Kidney (tissue), 14 donors: Measurements from ENCODE around the gene EZR. TPM values are rescaled to one million over a fixed set of nuclear protein-coding genes. Genes with fewer than 3 reads are reported as not detected.

ENCODE experiments used
- DNase-seq, 5 donors: peaks; one replicate each; pipeline ENCODE4 v3.0.0-alpha.2; 2013 to 2020
- FAIRE-seq: peaks from 2 replicates; lab custom pipeline; 2012; peaks lifted over from hg19 to GRCh38; lab: Jason Lieb, UNC
- H3K27ac ChIP-seq, 2 donors: one replicate each; pipeline ENCODE4 v1.7.0; 2013; ENCODE audit warnings: low read depth in 2 of 2, low read length in 2 of 2, inconsistent platforms in 1 of 2
- H3K27me3 ChIP-seq: one replicate; pipeline ENCODE4 v1.7.1; 2013; ENCODE audit warnings: low read length, inconsistent platforms; ENCODE audit not compliant: control insufficient read depth, insufficient read depth
- H3K36me3 ChIP-seq, 3 donors: one replicate each; pipeline versions ENCODE4 v1.7.0 to v1.7.1; 2013; ENCODE audit warnings: low read length in 3 of 3, control low read depth in 1 of 3, inconsistent platforms in 1 of 3; ENCODE audit not compliant: insufficient read depth in 3 of 3, control insufficient read depth in 2 of 3
- H3K4me1 ChIP-seq, 3 donors: one replicate each; pipeline versions ENCODE4 v1.7.0 to v1.7.1; 2013; ENCODE audit warnings: low read length in 3 of 3, inconsistent platforms in 1 of 3, low read depth in 1 of 3; ENCODE audit not compliant: control insufficient read depth in 2 of 3, insufficient read depth in 2 of 3
- H3K4me3 ChIP-seq, 3 donors: one replicate each; pipeline versions ENCODE4 v1.7.0 to v1.8.1; 2013; ENCODE audit warnings: low read length in 3 of 3, control low read depth in 1 of 3, inconsistent platforms in 1 of 3
- H3K9ac ChIP-seq, 3 donors: one replicate each; pipeline versions ENCODE4 v1.7.0 to v1.7.1; 2013; ENCODE audit warnings: low read length in 3 of 3, control low read depth in 1 of 3, inconsistent platforms in 1 of 3
- H3K9me3 ChIP-seq, 3 donors: one replicate each; pipeline versions ENCODE4 v1.7.0 to v1.7.1; 2013; ENCODE audit warnings: low read length in 3 of 3, control low read depth in 1 of 3, inconsistent platforms in 1 of 3; ENCODE audit not compliant: control insufficient read depth in 2 of 3, insufficient read depth in 1 of 3
- intact Hi-C: fragments of 100-400 bp; cut with DNase I; formaldehyde crosslinking; loops from one replicate; pipeline ENCODE4 v1.11.1; 2022
- polyA plus RNA-seq: library from polyadenylated mRNA; stranded (reverse); fragments of 350-450 nt; fragmentation: Illumina TruSeq; extraction: RNeasy Lipid Tissue Mini Kit (QIAGEN cat#74804); gene quantifications from one replicate; pipeline ENCODE4 v1.2.3, GENCODE V29; 2014; ENCODE audit warnings: low read depth, low replicate concordance; ENCODE audit not compliant: insufficient read depth
- total RNA-seq: library from RNA; stranded (reverse); fragmentation: NEBNext Ultra II Directional; extraction: Animal tissue kit (Norgen Biotek cat#: 25700); gene quantifications from one replicate; pipeline ENCODE4 v1.2.1, GENCODE V29; 2021
- TF ChIP-seq, protein P1 (sequence below): IDR thresholded peaks from 3 replicates; pipeline ENCODE4 v1.5.1; 2012; ENCODE audit warnings: mild to moderate bottlenecking, moderate library complexity, borderline replicate concordance; ENCODE audit not compliant: insufficient read depth; ENCODE audit errors: extremely low read depth
- donor health status: control.
- donor health status: control.
- donor health status: control.
- donor health status: control.
- donor health status: control.
- donor health status: DM: yes; HTN: yes; CAD: no.
- donor health status: Normal renal cell carcinoma (clear cell type).

The EZR gene
- total and polyA plus RNA-seq, 2 donors from 2014 or later: 154 to 636 TPM

DNA sequence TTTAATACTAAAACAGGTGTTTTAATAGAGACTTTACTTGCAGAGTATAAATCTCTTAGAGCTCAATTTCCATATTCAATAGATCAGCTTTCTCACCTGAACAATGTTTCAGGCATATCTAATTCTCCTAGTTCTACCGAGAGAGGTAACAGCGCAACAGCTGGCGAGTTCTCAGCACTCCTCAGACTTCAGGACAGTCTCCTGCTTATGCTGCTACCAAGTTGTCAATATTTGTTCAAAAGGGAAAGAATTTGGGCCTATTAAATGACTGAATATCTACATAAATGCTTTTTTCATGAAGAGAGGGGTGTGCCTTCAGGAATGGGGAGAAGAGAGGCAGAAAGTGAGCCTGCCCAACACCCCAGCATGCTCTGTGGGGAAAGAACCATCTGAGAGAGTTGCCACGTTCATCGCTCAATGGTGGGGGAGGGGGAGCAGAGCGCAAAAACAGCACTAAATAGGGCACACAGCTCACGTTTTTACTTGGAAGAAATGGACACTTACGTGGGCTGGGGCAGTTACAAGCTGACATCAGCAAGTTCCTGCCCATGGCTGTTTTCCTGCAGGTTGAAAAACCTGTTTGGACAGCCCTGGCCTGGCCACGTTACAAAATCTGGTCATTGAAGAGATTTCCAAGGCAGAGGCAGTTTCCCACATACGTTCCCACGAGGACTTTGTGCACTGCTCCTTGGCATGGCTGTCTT, 38.0 kb downstream of the EZR start:
- Histone ChIP-seq H3K4me1 (peaks cover 6 to 21% (median 9%) of the 10 kb centered on the region in 3 donors), H3K9ac (no peak overlapping the region), H3K36me3 (peaks cover 11 to 85% (median 43%) of the 10 kb centered on the region in 3 donors), H3K4me3 (no peak overlapping the region), H3K9me3 (no peaks in the 10 kb centered on the region), H3K27ac (peak overlapping the region; percentile 18 to 71), H3K27me3 (no peaks in the 10 kb centered on the region)
- TF ChIP-seq, protein P1, sequence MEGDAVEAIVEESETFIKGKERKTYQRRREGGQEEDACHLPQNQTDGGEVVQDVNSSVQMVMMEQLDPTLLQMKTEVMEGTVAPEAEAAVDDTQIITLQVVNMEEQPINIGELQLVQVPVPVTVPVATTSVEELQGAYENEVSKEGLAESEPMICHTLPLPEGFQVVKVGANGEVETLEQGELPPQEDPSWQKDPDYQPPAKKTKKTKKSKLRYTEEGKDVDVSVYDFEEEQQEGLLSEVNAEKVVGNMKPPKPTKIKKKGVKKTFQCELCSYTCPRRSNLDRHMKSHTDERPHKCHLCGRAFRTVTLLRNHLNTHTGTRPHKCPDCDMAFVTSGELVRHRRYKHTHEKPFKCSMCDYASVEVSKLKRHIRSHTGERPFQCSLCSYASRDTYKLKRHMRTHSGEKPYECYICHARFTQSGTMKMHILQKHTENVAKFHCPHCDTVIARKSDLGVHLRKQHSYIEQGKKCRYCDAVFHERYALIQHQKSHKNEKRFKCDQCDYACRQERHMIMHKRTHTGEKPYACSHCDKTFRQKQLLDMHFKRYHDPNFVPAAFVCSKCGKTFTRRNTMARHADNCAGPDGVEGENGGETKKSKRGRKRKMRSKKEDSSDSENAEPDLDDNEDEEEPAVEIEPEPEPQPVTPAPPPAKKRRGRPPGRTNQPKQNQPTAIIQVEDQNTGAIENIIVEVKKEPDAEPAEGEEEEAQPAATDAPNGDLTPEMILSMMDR: no peak
- DNase-seq: peak in 2 of 5 donors; percentile 46 to 69
- FAIRE-seq: no peak
- intact Hi-C loops: no loop called here

DNA sequence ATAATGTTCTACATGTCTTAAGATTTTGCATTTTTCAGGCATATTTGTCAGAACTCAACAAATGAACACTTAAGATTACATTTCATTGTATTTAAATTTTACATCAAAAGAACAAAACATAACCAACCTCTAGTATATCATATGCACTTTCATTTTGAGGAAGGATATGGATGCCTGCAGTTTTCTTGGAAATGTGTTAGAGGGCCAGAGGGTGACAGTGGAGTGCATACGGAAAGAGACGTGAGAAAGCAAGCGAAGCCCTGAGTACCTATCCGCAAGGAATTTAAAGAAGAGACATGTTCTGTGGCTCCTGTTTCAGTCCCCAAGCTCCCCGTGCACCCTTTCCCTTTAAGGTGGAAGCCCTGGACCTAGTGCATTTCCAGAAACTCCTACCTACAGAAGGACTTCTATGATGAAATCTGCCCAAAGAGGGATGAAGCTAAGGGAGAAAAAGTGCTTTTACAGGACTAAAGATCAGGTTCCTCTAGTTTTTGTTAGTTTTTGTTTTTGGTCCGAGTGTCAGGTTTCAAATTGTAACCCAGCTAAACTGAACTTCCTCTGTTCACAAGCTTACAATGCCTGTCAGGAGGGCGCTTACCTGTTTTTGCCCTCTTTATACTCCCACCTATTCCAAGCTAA, 38.8 kb downstream of the EZR start:
- Histone ChIP-seq H3K27ac (no peak overlapping the region), H3K9me3 (no peaks in the 10 kb centered on the region), H3K4me3 (no peak overlapping the region), H3K36me3 (peaks cover 12 to 87% (median 47%) of the 10 kb centered on the region in 3 donors), H3K9ac (no peak overlapping the region), H3K27me3 (no peaks in the 10 kb centered on the region), H3K4me1 (peaks cover 6 to 21% (median 9%) of the 10 kb centered on the region in 3 donors)
- no peak for DNase-seq
- FAIRE-seq: no peak
- TF ChIP-seq, protein P1: no peak
- intact Hi-C loops: no loop called here

DNA sequence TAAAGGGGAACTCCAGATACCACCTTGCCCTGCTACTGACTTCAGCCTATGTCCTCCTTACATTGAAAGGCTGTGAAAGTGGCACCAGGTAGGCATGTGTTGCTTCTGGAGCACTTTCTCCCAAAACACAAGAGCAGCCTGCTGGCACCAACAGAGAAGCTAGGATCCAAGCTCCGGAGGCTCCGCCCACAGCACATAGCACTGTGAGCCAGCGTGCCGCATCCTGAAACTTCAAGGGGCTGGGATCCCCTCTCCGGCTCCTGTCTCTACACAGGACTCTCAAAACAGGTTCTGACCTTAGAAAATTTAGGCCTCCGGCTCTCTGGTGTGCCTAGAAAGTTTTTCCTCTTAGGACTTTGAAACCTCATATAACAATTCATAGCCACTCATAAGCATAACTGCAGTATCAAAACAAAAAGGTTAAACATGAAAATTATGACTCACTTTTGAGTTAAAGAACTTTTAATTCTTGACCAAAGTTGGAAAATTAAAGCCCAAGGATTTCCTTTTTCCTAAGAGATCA, 41.1 kb downstream of the EZR start:
- Histone ChIP-seq H3K4me3 (no peak overlapping the region), H3K36me3 (peaks cover 12 to 87% (median 35%) of the 10 kb centered on the region in 3 donors), H3K4me1 (peaks cover 6 to 18% (median 9%) of the 10 kb centered on the region in 3 donors), H3K9ac (no peak overlapping the region), H3K27ac (no peak overlapping the region), H3K27me3 (no peaks in the 10 kb centered on the region), H3K9me3 (no peaks in the 10 kb centered on the region)
- intact Hi-C loops: no loop called here
- no peak for FAIRE-seq
- TF ChIP-seq, protein P1: no peak
- DNase-seq: no peak
